Smooth muscle cell (in vitro differentiated cells): ENCODE measurements around the gene NPEPL1. TPM values are rescaled to one million over a fixed set of nuclear protein-coding genes. Genes with fewer than 3 reads are reported as not detected.

Source experiments
- DNase-seq: peaks from one replicate; lab custom pipeline; 2025; ENCODE audit not compliant: unreplicated experiment; lab: John Stamatoyannopoulos, UW
- H2AFZ ChIP-seq: fragments of 200-600 bp; sonication (generic); 2 replicates; pipeline ENCODE4 v1.6.0; 2016; ENCODE audit warnings: antibody characterized with exemption, low read depth, mild to moderate bottlenecking
- H3F3A ChIP-seq: fragments of 200-600 bp; sonication (generic); 2 replicates; pipeline ENCODE4 v1.6.0; 2017; ENCODE audit warnings: antibody characterized with exemption, low read depth
- H3K27ac ChIP-seq: fragments of 200-600 bp; sonication (generic); 2 replicates; pipeline ENCODE4 v1.5.1; 2016; ENCODE audit warnings: low read depth, mild to moderate bottlenecking
- H3K27me3 ChIP-seq: fragments of 200-600 bp; sonication (generic); 2 replicates; pipeline ENCODE4 v1.6.1; 2016; ENCODE audit warnings: low read depth, mild to moderate bottlenecking
- H3K36me3 ChIP-seq: fragments of 200-600 bp; sonication (generic); 2 replicates; pipeline ENCODE4 v1.5.1; 2016; ENCODE audit warnings: low read depth
- H3K4me1 ChIP-seq: fragments of 200-600 bp; sonication (generic); 2 replicates; pipeline ENCODE4 v1.5.1; 2016; ENCODE audit warnings: low read depth
- H3K4me2 ChIP-seq: fragments of 200-600 bp; sonication (generic); 2 replicates; pipeline ENCODE4 v1.6.0; 2016; ENCODE audit warnings: mild to moderate bottlenecking
- H3K4me3 ChIP-seq: fragments of 200-600 bp; sonication (generic); 2 replicates; pipeline ENCODE4 v1.5.1; 2016; ENCODE audit warnings: mild to moderate bottlenecking
- H3K79me2 ChIP-seq: fragments of 200-600 bp; sonication (generic); 2 replicates; pipeline ENCODE4 v1.6.0; 2016; ENCODE audit warnings: low read depth, mild to moderate bottlenecking
- H3K9ac ChIP-seq: fragments of 200-600 bp; sonication (generic); 2 replicates; pipeline ENCODE4 v1.6.0; 2016; ENCODE audit warnings: low read depth
- H3K9me3 ChIP-seq: fragments of 200-600 bp; sonication (generic); replicated peaks from 2 replicates; pipeline ENCODE4 v1.5.1; 2016; ENCODE audit warnings: low read depth
- H4K20me1 ChIP-seq: fragments of 200-600 bp; sonication (generic); 2 replicates; pipeline ENCODE4 v1.6.0; 2016; ENCODE audit warnings: low read depth
- WGBS: methylation state at CpG from one replicate; pipeline ENCODE4 v1.1.7; 2016; ENCODE audit warnings: low lambda C conversion rate; 5-methylcytosine and 5-hydroxymethylcytosine counted together
- polyA plus RNA-seq: library from polyadenylated mRNA; unstranded; fragments of >200 nt; fragmentation: Nextera tagmentation; extraction: Ambion mirVana; gene quantifications from 2 replicates; pipeline ENCODE4 v1.2.1, GENCODE V29; 2016
- total RNA-seq: library from RNA; depleted of rRNA; stranded (reverse); fragments of >200 nt; gene quantifications from 2 replicates; pipeline ENCODE4 v1.2.3, GENCODE V29; 2014
- TF ChIP-seq, protein P1 (sequence below): fragments of 200-600 bp; sonication (generic); IDR thresholded peaks from 2 replicates; pipeline ENCODE4 v1.5.1; 2017; ENCODE audit warnings: borderline replicate concordance, mild to moderate bottlenecking, antibody characterized with exemption; ENCODE audit not compliant: insufficient read depth, poor library complexity, severe bottlenecking

The NPEPL1 gene
- total and polyA plus RNA-seq, 2 experiments from 2014 or later, result 17.7 to 32.9 TPM

DNA sequence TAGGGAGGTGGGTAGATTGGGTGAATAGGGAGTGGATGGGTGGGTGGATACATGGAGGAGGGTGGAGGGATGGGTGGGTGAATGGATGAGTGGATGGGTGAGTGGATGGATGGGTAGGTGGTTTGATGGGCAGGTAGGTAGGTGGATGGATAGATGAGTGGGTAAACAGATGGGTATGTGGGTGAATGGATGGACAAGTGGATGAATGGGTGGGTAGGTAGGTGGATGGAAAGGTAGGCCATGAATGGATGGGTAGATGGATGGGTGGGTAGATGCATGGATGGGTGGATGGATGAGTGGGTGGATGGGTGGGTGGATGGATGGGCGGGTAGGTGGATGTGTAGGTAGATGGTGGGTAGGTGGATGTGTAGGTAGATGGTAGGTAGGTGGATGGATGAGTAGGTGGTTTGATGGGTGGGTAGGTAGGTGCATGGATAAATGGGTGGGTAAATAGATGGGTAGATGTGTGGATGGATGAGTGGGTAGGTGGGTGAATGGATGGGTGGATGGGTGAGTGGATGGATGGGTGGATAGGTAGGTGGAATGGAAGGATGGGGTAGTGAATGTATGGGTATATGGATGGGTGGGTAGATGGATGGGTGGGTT lies 51.4 kb downstream of the NPEPL1 start:
- no CpG with 5 or more reads among the region's 1 CpG for WGBS

DNA sequence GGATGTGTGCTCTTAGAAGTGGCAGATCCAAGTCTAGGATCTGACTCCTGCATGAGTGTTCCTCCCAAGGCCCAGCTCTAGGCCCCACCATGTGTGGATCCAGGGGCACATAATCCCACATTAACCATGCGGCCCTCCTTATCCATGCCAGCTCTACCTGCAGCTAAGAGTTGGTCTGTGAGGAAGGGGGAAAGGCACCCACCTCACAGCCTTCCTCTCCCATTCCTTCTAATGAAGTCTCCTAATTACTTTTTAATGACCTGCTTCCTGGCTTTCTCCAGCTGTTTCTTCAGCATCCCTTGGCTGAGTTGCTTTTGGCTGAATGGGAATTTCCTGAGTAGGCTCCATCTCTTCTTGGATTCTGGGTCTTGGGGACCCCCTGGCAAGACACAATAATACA lies 52.2 kb downstream of the NPEPL1 start:
- Histone ChIP-seq H3K9ac (no peak overlapping the region), H3K4me1 (no peaks in the 10 kb centered on the region), H3K9me3 (no peaks in the 10 kb centered on the region), H2AFZ (no peak overlapping the region), H3K79me2 (no peaks in the 10 kb centered on the region), H3K27me3 (peaks cover 12% of the 10 kb centered on the region), H3K27ac (no peak overlapping the region), H3K4me3 (no peak overlapping the region), H3K36me3 (no peaks in the 10 kb centered on the region), H3K4me2 (no peak overlapping the region), H3F3A (no peaks in the 10 kb centered on the region), H4K20me1 (no peaks in the 10 kb centered on the region)
- TF ChIP-seq, protein P1, sequence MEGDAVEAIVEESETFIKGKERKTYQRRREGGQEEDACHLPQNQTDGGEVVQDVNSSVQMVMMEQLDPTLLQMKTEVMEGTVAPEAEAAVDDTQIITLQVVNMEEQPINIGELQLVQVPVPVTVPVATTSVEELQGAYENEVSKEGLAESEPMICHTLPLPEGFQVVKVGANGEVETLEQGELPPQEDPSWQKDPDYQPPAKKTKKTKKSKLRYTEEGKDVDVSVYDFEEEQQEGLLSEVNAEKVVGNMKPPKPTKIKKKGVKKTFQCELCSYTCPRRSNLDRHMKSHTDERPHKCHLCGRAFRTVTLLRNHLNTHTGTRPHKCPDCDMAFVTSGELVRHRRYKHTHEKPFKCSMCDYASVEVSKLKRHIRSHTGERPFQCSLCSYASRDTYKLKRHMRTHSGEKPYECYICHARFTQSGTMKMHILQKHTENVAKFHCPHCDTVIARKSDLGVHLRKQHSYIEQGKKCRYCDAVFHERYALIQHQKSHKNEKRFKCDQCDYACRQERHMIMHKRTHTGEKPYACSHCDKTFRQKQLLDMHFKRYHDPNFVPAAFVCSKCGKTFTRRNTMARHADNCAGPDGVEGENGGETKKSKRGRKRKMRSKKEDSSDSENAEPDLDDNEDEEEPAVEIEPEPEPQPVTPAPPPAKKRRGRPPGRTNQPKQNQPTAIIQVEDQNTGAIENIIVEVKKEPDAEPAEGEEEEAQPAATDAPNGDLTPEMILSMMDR, result no peak
- no peak for DNase-seq
- WGBS, result 95% methylated on average over 1 of the region's 1 CpG

More for the DNA sequence above, 51.4 kb downstream of the NPEPL1 start:
- peaks cover 12% of the 10 kb centered on the region for H3K27me3 ChIP-seq
- no peaks in the 10 kb centered on the region for H3F3A ChIP-seq
- no peak for DNase-seq
- H3K4me2 ChIP-seq, result no peak overlapping the region
- no peaks in the 10 kb centered on the region for H3K4me1 ChIP-seq
- no peak overlapping the region for H3K27ac ChIP-seq
- H4K20me1 ChIP-seq, result no peaks in the 10 kb centered on the region
- no peak overlapping the region for H2AFZ ChIP-seq
- no peaks in the 10 kb centered on the region for H3K79me2 ChIP-seq
- H3K9ac ChIP-seq, result no peak overlapping the region
- no peaks in the 10 kb centered on the region for H3K36me3 ChIP-seq
- TF ChIP-seq, protein P1, result no peak
- H3K9me3 ChIP-seq, result no peaks in the 10 kb centered on the region
- H3K4me3 ChIP-seq, result no peak overlapping the region

GRCh38 chr20:58745391-58745790 lies 52.8 kb downstream of the NPEPL1 start:
- H3K9me3 ChIP-seq, result no peaks in the 10 kb centered on the region
- H3K4me2 ChIP-seq, result no peak overlapping the region
- DNase-seq, result no peak
- 100% methylated on average over 1 of the region's 1 CpG for WGBS
- H3K4me3 ChIP-seq, result no peak overlapping the region
- no peaks in the 10 kb centered on the region for H3K4me1 ChIP-seq
- H3K36me3 ChIP-seq, result no peaks in the 10 kb centered on the region
- no peak overlapping the region for H3K9ac ChIP-seq
- H3F3A ChIP-seq, result no peaks in the 10 kb centered on the region
- H3K27ac ChIP-seq, result no peak overlapping the region
- no peaks in the 10 kb centered on the region for H4K20me1 ChIP-seq
- no peak overlapping the region for H2AFZ ChIP-seq
- peaks cover 12% of the 10 kb centered on the region for H3K27me3 ChIP-seq
- TF ChIP-seq, protein P1, result no peak
- no peaks in the 10 kb centered on the region for H3K79me2 ChIP-seq

GRCh38 chr20:58746620-58747019 lies 54.0 kb downstream of the NPEPL1 start:
- TF ChIP-seq, protein P1, result no peak
- WGBS, result 85% methylated on average over 11 of the region's 11 CpGs

More at GRCh38 chr20:58746620-58747019, 54.0 kb downstream of the NPEPL1 start:
- H3K27me3 ChIP-seq, result peaks cover 12% of the 10 kb centered on the region
- DNase-seq, result no peak
- no peaks in the 10 kb centered on the region for H3K36me3 ChIP-seq
- H3K9ac ChIP-seq, result no peak overlapping the region
- no peaks in the 10 kb centered on the region for H3F3A ChIP-seq
- no peaks in the 10 kb centered on the region for H3K79me2 ChIP-seq
- H3K9me3 ChIP-seq, result no peaks in the 10 kb centered on the region
- no peak overlapping the region for H3K27ac ChIP-seq
- H3K4me3 ChIP-seq, result no peak overlapping the region
- H3K4me1 ChIP-seq, result no peaks in the 10 kb centered on the region
- H4K20me1 ChIP-seq, result no peaks in the 10 kb centered on the region
- H3K4me2 ChIP-seq, result no peak overlapping the region
- H2AFZ ChIP-seq, result no peak overlapping the region
